IPS DF 6.9 (cell line): ENCODE measurements around the gene IL37.
"Not testable (repeated sequence)": the region's sequence is repeated elsewhere in the genome, so short reads cannot be mapped to it uniquely, and the experiment has no call there.

Source experiments
- DNase-seq: peaks from one replicate; pipeline ENCODE4 v3.0.0-alpha.2; 2013; ENCODE audit warnings: low read depth, low spot score
- H3K27ac ChIP-seq: one replicate; pipeline ENCODE4 v1.5.1; 2013; ENCODE audit warnings: low read length, control low read depth
- H3K27me3 ChIP-seq: 2 replicates; pipeline ENCODE4 v1.6.1; 2013; ENCODE audit warnings: mild to moderate bottlenecking, low read length; ENCODE audit not compliant: control insufficient read depth, insufficient read depth
- H3K36me3 ChIP-seq: 2 replicates; pipeline ENCODE4 v1.6.1; 2013; ENCODE audit warnings: low read length; ENCODE audit not compliant: control insufficient read depth, insufficient read depth
- H3K4me1 ChIP-seq: 2 replicates; pipeline ENCODE4 v1.6.1; 2013; ENCODE audit warnings: low read length; ENCODE audit not compliant: control insufficient read depth, insufficient read depth
- H3K4me3 ChIP-seq: 2 replicates; pipeline ENCODE4 v1.5.1; 2013; ENCODE audit warnings: mild to moderate bottlenecking, low read length
- H3K9me3 ChIP-seq: 2 replicates; pipeline ENCODE4 v1.6.1; 2013; ENCODE audit warnings: low read length, inconsistent platforms; ENCODE audit not compliant: control insufficient read depth, insufficient read depth
- WGBS: extraction: QIAGEN DNeasy Blood & Tissue Kit; methylation state at CpG from one replicate; pipeline ENCODE4 v1.1.7; 2013; ENCODE audit warnings: mixed read lengths, missing lambda C conversion rate; ENCODE audit not compliant: insufficient read length, insufficient coverage; 5-methylcytosine and 5-hydroxymethylcytosine counted together

IL37 gene

DNA sequence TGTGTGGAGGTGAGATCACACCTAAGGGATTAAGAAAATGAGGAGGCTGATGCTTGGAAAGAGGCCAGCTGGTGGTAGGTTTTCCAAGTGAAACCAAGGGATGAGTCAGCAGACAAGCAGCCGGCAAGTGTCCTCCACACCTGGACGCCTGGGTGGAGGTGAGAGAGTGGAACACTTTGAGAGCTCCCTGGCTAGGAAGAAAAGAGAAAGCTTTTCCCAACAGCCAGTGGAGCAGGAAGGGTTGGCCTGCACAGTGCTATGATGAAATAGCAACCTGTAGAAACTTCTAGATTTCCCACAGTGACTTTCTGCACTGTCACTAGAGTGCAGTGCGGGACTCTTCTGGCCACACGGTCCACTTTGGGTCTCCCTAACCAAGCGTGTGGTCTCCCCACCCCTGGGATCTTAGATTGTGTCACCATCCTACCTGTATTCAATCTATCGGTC, 19.6 kb upstream of the IL37 start:
- no peaks in the 10 kb centered on the region for H3K9me3 ChIP-seq
- H3K36me3 ChIP-seq, result no peaks in the 10 kb centered on the region
- H3K4me1 ChIP-seq, result no peaks in the 10 kb centered on the region
- WGBS, result no CpG with 5 or more reads among the region's 6 CpGs
- DNase-seq, result no peak
- H3K27me3 ChIP-seq, result no peaks in the 10 kb centered on the region; the same call in 1 of the 2 replicates
- H3K27ac ChIP-seq, result no peak overlapping the region
- no peak overlapping the region for H3K4me3 ChIP-seq

DNA sequence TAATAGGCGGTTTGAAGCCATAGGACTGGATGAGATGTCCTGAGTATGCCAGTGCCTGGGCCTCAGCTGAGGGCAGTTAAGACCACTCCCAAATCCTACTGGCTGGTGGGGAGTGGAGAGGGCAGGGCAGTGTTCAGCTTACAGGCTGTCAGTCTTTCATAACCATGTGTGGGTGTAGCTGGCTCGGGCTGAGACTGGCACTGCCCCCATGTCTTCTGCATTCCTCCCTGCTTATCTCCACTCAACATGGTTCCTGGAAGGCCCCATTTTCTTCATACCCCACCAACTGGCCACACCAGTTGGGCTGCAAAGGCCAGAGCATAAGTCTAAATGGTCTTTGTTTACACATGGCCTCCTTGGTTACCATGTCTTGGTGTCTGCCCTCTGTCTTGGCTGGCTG, 17.2 kb upstream of the IL37 start:
- Histone ChIP-seq H3K36me3 (no peaks in the 10 kb centered on the region), H3K27me3 (no peaks in the 10 kb centered on the region), H3K9me3 (no peaks in the 10 kb centered on the region), H3K27ac (no peak overlapping the region), H3K4me1 (no peaks in the 10 kb centered on the region), H3K4me3 (no peak overlapping the region)
- no peak for DNase-seq
- no CpG with 5 or more reads among the region's 2 CpGs for WGBS

DNA sequence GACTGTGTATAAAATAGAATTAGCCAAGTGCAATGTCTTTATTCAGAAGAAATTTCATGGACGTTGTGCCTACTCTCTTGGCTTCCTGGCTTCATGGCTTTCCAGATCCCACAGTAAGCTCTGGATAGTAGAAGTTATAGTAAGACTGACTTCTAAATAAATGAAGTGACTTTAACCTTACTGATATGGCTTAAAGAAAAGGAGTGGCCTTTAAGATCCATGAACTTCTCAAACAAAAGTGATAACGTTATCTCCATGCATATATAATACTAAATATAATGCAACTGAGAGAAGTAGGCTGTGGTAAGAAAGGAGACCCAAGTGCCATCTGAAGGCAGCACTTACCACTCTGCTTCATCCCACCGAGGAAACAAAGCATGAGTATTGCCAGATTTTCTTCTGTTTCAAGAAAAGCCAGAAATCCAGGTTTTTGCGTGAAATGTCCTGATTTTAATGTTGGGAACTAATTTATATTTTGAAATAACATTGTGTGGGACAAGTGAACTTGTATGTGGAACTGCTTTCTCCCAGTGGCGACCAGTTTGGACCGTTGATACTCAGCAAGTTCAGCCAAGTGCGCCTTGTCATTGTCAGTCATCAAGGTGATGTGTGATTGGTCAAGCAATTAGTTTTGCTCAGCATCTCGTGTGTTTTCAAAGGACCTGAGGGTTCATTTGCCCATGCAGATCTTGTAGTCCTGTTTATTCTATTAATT, 13.9 kb upstream of the IL37 start:
- no peak for DNase-seq
- no CpG with 5 or more reads among the region's 8 CpGs for WGBS
- no peaks in the 10 kb centered on the region for H3K27me3 ChIP-seq
- no peaks in the 10 kb centered on the region for H3K36me3 ChIP-seq
- H3K9me3 ChIP-seq, result no peaks in the 10 kb centered on the region
- no peaks in the 10 kb centered on the region for H3K4me1 ChIP-seq
- no peak overlapping the region for H3K27ac ChIP-seq
- H3K4me3 ChIP-seq, result no peak overlapping the region

DNA sequence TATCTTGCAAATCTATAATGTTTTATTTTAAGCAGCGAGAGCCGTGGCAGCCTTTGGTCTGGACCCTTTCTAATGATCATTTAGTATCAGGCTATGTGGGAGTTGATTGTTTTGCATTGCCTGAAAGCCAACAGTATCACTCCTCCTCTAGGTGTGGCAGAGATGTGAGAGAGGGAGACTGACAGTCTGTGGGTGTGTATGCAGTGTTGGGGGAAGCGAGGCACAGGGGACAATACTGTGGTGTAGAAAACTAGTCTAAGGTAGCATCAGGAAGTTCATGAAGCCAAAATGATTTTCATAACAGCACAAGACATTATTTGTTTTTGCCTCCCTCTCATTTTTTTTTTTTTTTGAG, 13.4 kb upstream of the IL37 start:
- H3K27ac ChIP-seq, result no peak overlapping the region
- no peak for DNase-seq
- H3K27me3 ChIP-seq, result no peaks in the 10 kb centered on the region
- no peaks in the 10 kb centered on the region for H3K9me3 ChIP-seq
- no CpG with 5 or more reads among the region's 3 CpGs for WGBS
- H3K36me3 ChIP-seq, result no peaks in the 10 kb centered on the region
- H3K4me3 ChIP-seq, result no peak overlapping the region
- no peaks in the 10 kb centered on the region for H3K4me1 ChIP-seq

DNA sequence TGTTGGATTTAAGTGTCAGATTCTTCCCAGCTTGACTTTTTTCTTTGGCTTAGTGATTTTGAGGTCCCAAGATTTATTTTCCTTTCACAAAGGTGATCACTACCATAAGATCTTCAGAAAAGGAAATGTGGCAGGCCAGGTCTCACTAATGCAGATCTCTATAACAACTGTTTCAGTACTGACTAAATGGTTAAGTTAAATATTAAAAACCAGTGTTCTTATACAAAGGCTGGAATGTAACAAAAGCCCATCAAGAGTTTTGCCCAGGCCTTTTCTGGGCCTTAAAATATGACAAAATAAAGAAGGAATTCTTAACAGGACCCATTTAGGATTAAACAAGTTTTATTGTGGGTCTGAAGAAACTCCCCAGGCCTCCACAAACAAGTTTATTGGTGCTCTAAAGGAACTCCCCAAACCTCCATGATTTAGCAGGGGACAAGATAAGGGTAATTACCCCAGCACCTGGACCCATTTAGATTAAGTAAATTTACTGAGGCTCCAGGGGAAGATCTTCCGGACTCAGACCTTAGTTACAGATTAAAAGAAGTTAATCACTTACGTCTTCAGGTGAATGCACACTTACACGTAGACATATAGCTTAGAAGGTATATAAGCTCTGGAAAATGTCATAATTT, 9.4 kb upstream of the IL37 start:
- WGBS, result no CpG with 5 or more reads among the region's 3 CpGs
- H3K4me1 ChIP-seq, result not testable (repeated sequence)

DNA sequence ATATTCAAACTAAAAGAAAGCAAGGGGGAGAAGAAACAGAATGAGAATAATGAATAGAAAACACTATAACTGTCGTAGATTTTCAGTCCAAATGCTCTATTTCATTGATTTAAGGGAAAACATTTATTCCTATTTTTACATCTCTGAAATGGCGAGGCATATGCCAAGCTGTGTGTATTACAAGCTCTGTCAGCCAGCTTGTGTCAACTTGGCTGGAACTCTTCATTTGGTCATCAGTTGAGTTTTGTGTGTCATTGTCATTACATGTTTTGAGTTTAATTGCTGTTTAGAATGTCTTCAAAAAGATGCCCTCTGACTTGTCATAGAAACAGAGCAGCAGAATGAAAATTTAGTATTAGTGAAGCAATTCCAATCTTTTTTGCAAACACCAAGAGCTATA, 8.1 kb upstream of the IL37 start:
- H3K27ac ChIP-seq, result no peak overlapping the region
- no peaks in the 10 kb centered on the region for H3K27me3 ChIP-seq
- no peaks in the 10 kb centered on the region for H3K9me3 ChIP-seq
- no peak for DNase-seq
- H3K4me1 ChIP-seq, result no peaks in the 10 kb centered on the region
- WGBS, result no CpG with 5 or more reads among the region's 2 CpGs
- no peaks in the 10 kb centered on the region for H3K36me3 ChIP-seq
- H3K4me3 ChIP-seq, result no peak overlapping the region

More for the DNA sequence above, 9.4 kb upstream of the IL37 start:
- H3K27me3 ChIP-seq, H3K27ac ChIP-seq, H3K36me3 ChIP-seq, H3K4me3 ChIP-seq, DNase-seq, H3K9me3 ChIP-seq: not testable (repeated sequence)

DNA sequence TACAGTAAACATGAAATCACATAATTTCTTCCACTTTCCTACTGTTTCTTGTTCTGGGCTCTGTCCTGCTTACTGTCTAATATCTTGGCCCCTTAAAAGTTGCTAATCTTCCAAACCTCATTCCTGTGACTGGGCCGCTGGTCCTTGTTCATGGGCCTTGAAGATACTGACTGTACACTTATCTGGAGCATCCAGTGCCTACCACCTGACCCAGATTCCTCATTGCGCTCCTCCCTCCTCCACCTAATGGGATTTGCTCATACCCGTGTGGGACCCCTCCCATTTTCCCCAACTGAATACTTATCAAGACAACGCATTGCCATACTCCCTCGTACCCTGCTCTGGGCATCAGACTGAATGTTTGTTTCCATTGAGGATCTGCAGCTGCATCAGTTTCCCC, 6.1 kb upstream of the IL37 start:
- Histone ChIP-seq H3K27ac (no peak overlapping the region), H3K9me3 (no peaks in the 10 kb centered on the region), H3K4me1 (no peaks in the 10 kb centered on the region), H3K36me3 (no peaks in the 10 kb centered on the region), H3K4me3 (no peak overlapping the region), H3K27me3 (no peaks in the 10 kb centered on the region)
- no peak for DNase-seq
- WGBS, result no CpG with 5 or more reads among the region's 5 CpGs

DNA sequence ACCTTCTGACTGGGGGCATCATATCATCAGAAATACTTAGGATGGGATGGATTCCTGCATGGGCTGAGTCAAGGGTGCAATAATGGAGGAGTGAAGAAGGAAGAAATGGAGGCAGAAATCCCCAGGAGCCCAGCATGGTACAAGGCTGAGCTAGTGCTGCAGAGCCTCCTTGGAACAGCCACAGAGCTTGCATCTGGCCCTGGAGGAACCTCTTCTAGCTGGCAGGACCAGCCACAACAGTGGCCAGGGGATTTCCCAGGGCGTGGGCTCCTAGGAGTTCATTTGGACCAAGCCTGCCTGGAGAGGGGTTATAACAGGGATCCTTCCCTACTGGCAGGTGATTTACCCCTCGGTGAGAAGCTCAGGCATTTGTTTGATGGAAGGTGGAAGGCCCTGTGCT, 4.7 kb upstream of the IL37 start:
- WGBS, result no CpG with 5 or more reads among the region's 2 CpGs
- no peaks in the 10 kb centered on the region for H3K4me1 ChIP-seq
- H3K9me3 ChIP-seq, result no peaks in the 10 kb centered on the region
- H3K27me3 ChIP-seq, result no peaks in the 10 kb centered on the region
- H3K36me3 ChIP-seq, result no peaks in the 10 kb centered on the region
- no peak overlapping the region for H3K4me3 ChIP-seq
- no peak overlapping the region for H3K27ac ChIP-seq
- DNase-seq, result no peak

DNA sequence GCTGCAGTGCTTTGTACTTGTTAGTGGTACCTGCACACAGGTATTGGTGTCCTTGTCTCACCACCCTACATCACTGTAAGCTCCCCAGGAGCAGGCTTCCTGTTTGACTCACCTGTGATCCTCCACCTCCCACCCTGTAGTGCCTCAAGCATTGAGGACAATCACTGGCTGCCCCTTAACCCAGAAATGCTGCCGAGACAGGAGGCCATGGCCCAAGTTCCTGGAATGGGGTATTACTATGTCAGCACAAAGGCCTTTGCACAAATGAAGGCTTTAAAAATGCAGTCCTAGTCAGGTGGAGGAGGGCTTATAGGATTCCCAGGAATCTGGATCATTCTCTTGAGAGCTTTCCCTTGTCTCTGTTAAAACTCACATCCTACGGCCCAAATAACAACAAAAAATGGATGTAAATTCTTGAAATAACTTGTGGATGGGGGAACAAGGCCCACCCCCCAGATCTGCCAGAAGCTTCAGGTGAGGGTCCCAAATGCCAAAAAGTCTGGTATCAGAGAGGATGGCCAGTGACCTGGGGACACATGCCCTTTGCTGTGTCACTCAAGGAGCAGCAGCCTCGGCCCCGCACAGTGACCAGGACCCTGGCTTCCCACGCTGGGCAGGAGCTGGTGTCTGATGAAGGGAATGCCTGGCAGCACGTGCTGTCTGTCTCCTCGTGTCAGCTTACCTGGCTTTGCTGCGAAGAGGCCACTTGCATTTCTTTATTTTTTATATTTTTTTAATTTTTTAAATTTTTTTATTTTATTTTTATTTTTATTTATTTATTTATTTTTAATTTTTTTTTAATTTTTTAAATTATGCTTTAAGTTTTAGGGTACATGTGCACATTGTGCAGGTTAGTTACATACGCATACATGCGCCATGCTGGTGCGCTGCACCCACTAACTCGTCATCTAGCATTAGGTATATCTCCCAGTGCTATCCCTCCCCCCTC, 3.7 kb upstream of the IL37 start:
- H3K36me3 ChIP-seq, result no peaks in the 10 kb centered on the region
- no CpG with 5 or more reads among the region's 12 CpGs for WGBS

DNA sequence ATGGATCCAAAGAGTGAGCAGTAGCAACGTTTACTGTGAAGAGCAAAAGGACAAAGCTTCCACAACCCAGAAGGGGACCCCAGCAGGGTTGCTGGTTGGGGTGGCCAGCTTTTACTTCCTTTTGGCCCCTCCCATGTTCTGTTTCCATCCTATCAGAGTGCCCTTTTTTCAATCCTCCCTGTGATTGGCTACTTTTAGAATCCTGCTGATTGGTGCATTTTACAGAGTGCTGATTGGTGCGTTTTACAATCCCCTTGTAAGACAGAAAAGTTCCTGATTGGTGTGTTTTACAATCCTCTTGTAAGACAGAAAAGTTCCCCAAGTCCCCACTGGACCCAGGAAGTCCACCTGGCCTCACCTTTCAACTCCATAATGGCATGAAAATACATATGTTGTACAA, 2.4 kb upstream of the IL37 start:
- WGBS, result no CpG with 5 or more reads among the region's 2 CpGs
- not testable (repeated sequence) for H3K9me3 ChIP-seq, H3K27ac ChIP-seq, H3K4me3 ChIP-seq, H3K36me3 ChIP-seq, H3K4me1 ChIP-seq, DNase-seq, H3K27me3 ChIP-seq

More for the DNA sequence above, 3.7 kb upstream of the IL37 start:
- Histone ChIP-seq H3K27ac (no peak overlapping the region), H3K9me3 (no peaks in the 10 kb centered on the region), H3K4me3 (no peak overlapping the region), H3K27me3 (no peaks in the 10 kb centered on the region), H3K4me1 (no peaks in the 10 kb centered on the region)
- DNase-seq, result no peak
